ENCODE results near the gene NRM.
"Not testable (repeated sequence)": the region's sequence is repeated elsewhere in the genome, so short reads cannot be mapped to it uniquely, and the experiment has no call there.

NRM gene

DNA sequence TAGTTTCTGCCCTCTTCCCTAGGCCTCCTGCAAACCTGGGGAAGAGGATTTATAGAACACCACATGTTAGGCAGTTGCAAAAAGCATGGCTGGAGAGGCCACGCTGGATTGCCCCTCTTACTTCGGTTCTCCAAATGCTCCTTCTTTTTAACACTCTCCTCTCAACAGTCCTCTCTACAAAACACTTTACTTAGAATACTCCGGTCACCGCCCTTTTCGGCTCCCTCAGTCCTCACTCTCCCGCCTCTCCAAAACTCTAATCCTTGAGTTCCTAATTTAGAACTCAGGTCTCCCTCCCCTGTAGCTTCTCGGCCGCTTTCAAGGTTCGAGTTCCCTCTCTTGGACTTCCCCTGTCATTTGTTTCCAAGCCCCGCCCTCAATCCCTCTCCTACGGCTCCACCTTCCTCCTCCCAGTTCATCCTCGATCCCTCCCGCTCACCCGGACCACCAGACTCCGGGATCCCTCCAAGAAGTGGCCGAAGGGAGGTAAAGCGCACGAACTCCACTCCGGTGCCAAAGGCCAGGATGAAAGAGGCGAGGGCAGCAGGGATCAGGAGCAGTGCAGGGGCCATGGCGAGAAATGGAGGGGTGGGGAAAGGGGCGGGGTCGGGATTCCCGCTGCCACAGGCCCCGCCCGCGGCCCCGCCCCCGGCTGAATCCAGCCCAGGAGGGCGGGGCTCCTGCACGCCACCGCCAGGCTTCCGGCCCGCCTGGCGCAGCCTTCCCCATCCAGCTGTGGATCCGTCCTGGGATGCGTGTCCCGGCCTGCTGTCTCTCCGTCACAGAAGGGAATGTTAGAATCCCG lies at the start of gene NRM:
Gene NRM (minus strand): TSS at position 582 of the 805 bp plus-strand sequence. CDS start 10 bp downstream, at position 572.
- DNase-seq: peak; percentile 38

- DNase-seq: no peak
Measured at GRCh38 chr6:30740540-30740870, 49.7 kb upstream of the NRM start.

GRCh38 chr6:30738532-30738931 lies 47.7 kb upstream of the NRM start:
- DNase-seq: no peak

DNA sequence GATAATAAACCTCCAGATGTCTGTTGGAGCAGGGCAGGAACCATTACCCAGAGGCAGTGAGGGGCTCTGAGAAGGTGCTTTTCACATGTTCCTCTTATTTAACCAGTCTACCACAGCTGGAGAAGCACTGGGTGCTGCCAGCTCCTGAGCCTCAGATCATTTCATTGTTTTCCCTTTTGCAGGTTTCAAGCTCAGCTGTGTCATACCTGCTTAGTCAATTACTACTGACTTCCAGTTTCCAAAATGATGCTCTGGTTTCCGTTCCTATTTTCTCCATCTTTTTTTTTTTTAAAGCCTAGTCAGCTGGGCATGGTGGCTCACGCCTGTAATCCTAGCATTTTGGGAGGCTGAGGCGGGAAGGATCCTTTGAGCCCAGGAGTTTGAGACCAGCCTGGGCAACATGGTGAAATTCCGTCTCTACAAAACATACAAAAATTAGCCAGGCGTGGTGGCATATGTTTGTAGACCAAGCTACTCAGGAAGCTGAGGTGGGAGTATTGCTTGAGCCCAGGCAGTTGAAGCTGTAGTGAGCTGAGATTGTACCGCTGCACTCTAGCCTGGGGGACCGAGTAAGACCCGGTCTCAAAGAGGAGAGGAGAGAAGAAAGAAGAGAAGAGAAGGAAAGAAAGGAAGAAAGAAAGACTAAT lies 45.0 kb upstream of the NRM start:
- no peak for DNase-seq

- DNase-seq: no peak
Measured at GRCh38 chr6:30732237-30732943, 41.6 kb upstream of the NRM start.

DNA sequence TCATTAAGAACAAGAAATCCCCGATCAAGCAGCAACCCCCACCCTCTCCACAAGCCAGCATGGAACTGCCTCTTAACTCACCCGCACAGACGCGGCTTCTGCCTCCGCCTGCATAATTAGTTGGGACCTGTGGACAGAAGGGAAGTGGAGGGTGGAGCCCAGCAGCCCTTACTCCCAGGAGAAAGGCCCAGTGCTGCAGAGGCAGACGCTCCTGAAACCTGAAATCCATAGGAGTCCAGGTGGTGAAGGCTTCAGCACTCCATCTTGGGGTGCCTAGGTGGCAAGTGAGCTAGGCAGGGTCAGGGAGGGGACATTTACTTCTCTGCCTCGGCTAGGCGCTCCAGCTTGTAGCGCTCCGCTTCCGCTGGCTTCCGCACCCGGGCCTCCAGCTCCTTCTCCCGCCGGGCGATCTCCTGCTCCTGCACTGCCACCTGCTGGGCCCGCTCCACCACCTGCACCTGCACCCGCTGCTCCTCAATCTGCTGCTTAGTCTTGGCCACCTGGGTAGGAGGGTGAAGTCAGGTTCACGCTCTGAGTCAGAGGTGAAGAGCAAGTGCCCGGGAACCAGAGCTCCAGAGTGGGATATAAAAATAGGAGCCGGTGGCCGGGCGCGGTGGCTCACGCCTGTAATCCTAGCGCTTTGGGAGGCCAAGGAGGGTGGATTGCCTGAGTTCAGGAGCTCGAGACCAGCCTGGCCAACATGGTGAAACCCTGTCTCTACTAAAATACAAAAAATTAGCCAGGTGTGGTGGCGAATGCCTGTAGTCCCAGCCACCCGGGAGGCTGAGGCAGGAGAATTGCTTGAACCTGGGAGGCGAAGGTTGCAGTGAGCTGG lies 40.0 kb upstream of the NRM start:
- no peak for DNase-seq

DNA sequence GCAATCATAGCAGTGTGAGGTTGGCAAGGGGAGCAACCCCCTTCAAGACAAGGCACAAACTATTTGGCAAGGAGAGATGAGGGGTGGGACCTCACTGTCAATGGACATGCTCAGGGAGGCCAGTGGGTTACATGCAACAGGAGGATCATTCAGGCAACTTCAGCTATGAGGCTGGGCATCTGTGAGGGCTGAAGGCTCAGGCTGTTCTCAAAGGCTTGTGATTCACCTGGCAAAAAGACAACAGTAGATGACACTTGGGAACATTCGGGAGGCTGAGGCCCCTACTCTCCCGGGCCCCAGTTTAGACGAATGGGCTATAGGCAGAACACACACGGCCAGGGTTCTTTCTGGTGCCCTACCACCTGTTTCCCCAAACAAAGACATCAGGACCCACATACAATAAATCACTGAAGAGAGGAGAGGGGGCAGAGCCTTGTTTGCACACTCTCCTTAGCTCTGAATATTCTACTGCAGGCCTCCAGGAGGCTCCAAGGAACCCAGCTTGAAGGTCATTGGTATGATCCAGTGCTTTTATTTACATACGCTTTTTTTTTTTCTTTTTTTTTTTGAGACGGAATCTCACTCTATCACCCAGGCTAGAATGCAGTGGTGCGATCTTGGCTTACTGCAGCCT lies 37.3 kb upstream of the NRM start:
- DNase-seq: no peak

- no peak for DNase-seq
Measured at GRCh38 chr6:30726506-30727413, 36.0 kb upstream of the NRM start.

- no peak for DNase-seq
Measured at GRCh38 chr6:30725713-30726505, 35.1 kb upstream of the NRM start.

DNA sequence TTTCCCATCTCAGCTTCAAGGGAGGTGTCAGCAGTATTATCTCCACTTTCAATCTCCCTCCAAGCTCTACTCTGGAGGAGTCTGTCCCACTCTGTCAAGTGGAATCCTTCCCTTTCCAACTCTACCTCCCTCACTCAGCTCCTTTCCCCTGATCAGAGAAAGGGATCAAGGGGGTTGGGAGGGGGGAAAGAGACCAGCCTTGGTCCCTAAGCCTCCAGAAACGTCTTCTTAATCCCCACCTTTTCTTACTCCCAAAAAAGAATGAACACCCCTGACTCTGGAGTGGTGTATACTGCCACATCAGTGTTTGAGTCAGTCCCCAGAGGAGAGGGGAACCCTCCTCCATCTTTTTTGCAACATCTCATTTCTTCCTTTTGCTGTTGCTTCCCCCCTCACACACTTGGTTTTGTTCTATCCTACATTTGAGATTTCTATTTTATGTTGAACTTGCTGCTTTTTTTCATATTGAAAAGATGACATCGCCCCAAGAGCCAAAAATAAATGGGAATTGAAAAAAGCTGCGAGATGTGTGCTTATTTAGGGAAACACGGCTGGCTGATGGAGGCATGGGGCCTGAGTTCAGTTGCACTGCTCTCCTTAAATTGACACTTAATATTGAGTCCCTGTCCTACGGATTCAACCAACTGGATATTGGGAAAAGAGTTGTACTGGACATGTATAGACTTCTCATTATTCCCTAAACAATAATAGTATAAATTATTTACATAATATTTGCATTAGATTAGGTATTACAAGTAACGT lies 34.3 kb upstream of the NRM start:
- DNase-seq: no peak

DNA sequence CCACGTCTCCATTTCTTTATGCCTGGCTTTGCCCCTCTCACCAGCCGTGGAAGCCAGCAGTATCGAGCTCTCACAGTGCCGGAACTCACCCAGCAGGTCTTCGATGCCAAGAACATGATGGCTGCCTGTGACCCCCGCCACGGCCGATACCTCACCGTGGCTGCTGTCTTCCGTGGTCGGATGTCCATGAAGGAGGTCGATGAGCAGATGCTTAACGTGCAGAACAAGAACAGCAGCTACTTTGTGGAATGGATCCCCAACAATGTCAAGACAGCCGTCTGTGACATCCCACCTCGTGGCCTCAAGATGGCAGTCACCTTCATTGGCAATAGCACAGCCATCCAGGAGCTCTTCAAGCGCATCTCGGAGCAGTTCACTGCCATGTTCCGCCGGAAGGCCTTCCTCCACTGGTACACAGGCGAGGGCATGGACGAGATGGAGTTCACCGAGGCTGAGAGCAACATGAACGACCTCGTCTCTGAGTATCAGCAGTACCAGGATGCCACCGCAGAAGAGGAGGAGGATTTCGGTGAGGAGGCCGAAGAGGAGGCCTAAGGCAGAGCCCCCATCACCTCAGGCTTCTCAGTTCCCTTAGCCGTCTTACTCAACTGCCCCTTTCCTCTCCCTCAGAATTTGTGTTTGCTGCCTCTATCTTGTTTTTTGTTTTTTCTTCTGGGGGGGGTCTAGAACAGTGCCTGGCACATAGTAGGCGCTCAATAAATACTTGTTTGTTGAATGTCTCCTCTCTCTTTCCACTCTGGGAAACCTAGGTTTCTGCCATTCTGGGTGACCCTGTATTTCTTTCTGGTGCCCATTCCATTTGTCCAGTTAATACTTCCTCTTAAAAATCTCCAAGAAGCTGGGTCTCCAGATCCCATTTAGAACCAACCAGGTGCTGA lies 33.3 kb upstream of the NRM start:
- not testable (repeated sequence) for DNase-seq

- DNase-seq: not testable (repeated sequence)
Measured at GRCh38 chr6:30723159-30723842, 32.5 kb upstream of the NRM start.

DNA sequence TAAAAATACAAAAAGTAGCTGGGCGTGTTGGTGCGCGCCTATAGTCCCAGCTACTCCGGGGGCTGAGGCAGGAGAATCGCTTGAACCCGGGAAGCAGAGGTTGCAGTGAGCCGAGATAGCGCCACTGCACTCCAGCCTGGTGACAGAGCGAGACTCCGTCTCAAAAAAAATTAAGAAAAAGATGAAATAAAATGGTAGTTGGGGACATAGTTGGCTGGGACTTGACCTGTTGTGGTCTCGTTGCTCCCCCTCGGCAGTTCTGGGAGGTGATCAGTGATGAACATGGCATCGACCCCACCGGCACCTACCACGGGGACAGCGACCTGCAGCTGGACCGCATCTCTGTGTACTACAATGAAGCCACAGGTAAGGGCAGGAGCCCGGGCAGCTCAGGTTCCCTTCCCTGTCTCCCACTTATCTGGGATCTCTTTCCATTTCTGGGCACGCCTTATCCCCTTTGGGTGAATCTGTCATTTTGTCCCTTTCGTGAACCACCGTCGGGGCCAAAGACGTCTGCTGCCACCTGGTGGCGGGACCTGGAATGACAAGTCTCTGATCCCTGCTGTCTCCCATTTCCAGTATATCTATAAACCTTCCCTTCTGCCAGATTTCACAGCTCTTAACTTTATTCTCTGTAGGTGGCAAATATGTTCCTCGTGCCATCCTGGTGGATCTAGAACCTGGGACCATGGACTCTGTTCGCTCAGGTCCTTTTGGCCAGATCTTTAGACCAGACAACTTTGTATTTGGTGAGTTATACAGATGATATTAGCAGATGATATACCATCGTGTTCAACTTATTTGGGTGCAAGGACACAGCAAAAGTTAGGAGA lies 31.7 kb upstream of the NRM start:
- no peak for DNase-seq

- not testable (repeated sequence) for DNase-seq
Measured at GRCh38 chr6:30722025-30722279, 31.2 kb upstream of the NRM start.

- no peak for DNase-seq
Measured at GRCh38 chr6:30721198-30722024, 30.6 kb upstream of the NRM start.

DNA sequence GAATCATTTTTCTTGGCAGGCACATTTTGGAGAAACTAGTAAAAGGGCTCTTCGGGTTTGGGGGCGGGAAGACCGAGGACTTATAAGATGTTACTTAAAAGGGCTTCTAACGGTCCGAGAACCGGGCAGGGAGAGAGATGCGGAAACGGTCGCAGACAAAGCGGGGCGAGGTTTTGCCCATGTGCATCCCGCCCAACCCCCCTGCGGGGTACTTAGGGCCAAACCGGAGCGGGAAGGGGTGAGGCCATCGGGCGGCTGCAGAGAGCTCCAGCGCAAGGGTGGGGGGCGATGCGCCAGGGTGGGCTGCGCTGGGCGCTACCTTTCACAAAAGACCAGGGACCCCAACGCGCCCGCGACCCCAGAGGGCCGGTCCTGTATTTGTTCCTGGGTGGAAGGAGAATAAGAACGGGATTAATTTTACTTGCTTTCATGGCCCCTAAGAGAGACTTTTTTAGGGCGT lies 30.0 kb upstream of the NRM start:
- DNase-seq: no peak

Measured in cortex of kidney (tissue), 1 donor.